ENCODE data around the gene DEPDC5. TPM values are rescaled to one million over a fixed set of nuclear protein-coding genes. Genes with fewer than 3 reads are reported as not detected.

DEPDC5 gene
- total and polyA plus RNA-seq, 2 donors (not counting 1 experiment from before 2014, with no cell fraction given), result 35.5 to 124 TPM

- H3K4me2 ChIP-seq (replicated peaks; ENCODE audit: low read depth, low read length, poor library complexity, severe bottlenecking), result peak within 1 kb of the TSS; percentile 86
- H2AFZ ChIP-seq (ENCODE audit: insufficient read depth, low read depth, low read length, poor library complexity, severe bottlenecking), result peak within 1 kb of the TSS; percentile 91
- H3K9ac ChIP-seq (ENCODE audit: low read length), result peak within 1 kb of the TSS; percentile 94
- ChIA-PET POLR2A (interaction anchor here (1.6 to 1.7 kb wide), 2 partner anchors 73 to 88 kb away, joined by 5 to 8 read pairs; partner anchors contain the start of gene PISD), CTCF (interaction anchor here (0.5 to 1.4 kb wide), 2 partner anchors 9 to 95 kb away, joined by 3 read pairs; no protein-coding TSS in a partner anchor)
- peak within 1 kb of the TSS; percentile 72 to 93 for H3K27ac ChIP-seq (ENCODE audit: low read length in 2 of 2)
- ATAC-seq (ENCODE audit: low read depth), result peak; percentile 74
- no peaks in the 10 kb centered on the region for H3K27me3 ChIP-seq (replicated peaks in 1 of 4; ENCODE audit: control extremely low read depth in 1 of 4, control insufficient read depth in 3 of 4, insufficient read depth in 4 of 4, low read length in 3 of 4)
- H4K20me1 ChIP-seq (ENCODE audit: control insufficient read depth, insufficient read depth, low read length, poor library complexity, severe bottlenecking), result peaks cover 14% of the 10 kb centered on the region
- H3K27ac Mint-ChIP-seq, result peak within 1 kb of the TSS; percentile 99
- H3K36me3 ChIP-seq (replicated peaks in 1 of 2; ENCODE audit: control extremely low read depth in 1 of 2, control insufficient read depth in 1 of 2, extremely low read depth in 1 of 2, insufficient read depth in 2 of 2, low read length in 1 of 2), result no peaks in the 10 kb centered on the region
- peaks cover 52% of the 10 kb centered on the region for H3K4me1 Mint-ChIP-seq
- peak within 1 kb of the TSS; percentile 81 to 95 (median 83) for H3K4me3 ChIP-seq (ENCODE audit: control extremely low read depth in 1 of 5, extremely low read depth in 1 of 5, insufficient read depth in 1 of 5, low read depth in 2 of 5, low read length in 4 of 5)
- WGBS (ENCODE audit: insufficient coverage), result under 1% methylated on average over 61 of the region's 62 CpGs
- peaks cover 60% of the 10 kb centered on the region for H3K79me2 ChIP-seq (ENCODE audit: control insufficient read depth, insufficient read depth, low read length)
- peak within 1 kb of the TSS; percentile 95 for H3K4me3 Mint-ChIP-seq
- TF ChIP-seq CTCF (IDR thresholded peaks at IDR 0.05), result peak; percentile 17
- no peak for TF ChIP-seq EZH2 (IDR thresholded peaks at IDR 0.05; ENCODE audit: borderline replicate concordance, insufficient read depth, low read depth, low read length, poor library complexity, severe bottlenecking)
- H3K9me3 ChIP-seq (ENCODE audit: control extremely low read depth in 1 of 3, control insufficient read depth in 2 of 3, insufficient read depth in 1 of 3, low read length in 2 of 3), result no peaks in the 10 kb centered on the region
- no peaks in the 10 kb centered on the region for H3K9me3 Mint-ChIP-seq (ENCODE audit: insufficient read depth)
- intact Hi-C loops (cut with micrococcal nuclease), result loop anchor here (1.0 to 5.0 kb wide), 9 partner anchors 43 to 1157 kb away; partner anchors contain the start of genes DRG1, PES1, PIK3IP1 and PISD
- H3K4me1 ChIP-seq (ENCODE audit: control insufficient read depth in 2 of 2, insufficient read depth in 2 of 2, low read length in 2 of 2), result peaks cover 41 to 43% of the 10 kb centered on the region in 2 donors
- no peaks in the 10 kb centered on the region for H3K27me3 Mint-ChIP-seq
- peak; percentile 99 for DNase-seq
Observed at GRCh38 chr22:31749636-31750364, 4.0 kb upstream of the DEPDC5 start, which contains the start of gene PRR14L. PRR14L (minus strand) TSS chr22:31750132; CDS start chr22:31738860, 11,272 bp downstream.

Measured in B cell (primary cell).